ENCODE data around the gene KCNIP1.

GRCh38 chr5:170493028-170493820, 10.6 kb upstream of the KCNIP1 start:
- TF ChIP-seq POLR2A (IDR thresholded peaks at IDR 0.05; ENCODE audit: low read length) (no peak), GATA1 (IDR thresholded peaks at IDR 0.05; ENCODE audit: low read depth, low read length) (no peak)

Data from erythroblast (primary cell).